HepG2 (cell line): ENCODE measurements around the gene ANKS3. TPM values are rescaled to one million over a fixed set of nuclear protein-coding genes. Genes with fewer than 3 reads are reported as not detected.

ENCODE experiments used
- MEIS2 ChIP-seq: sonication (generic); formaldehyde crosslinking; IDR thresholded peaks from 2 replicates; pipeline ENCODE4 v1.9.0; 2021; ENCODE audit warnings: mild to moderate bottlenecking, missing genetic modification reagents
- NFAT5 ChIP-seq: sonication (generic); formaldehyde crosslinking; IDR thresholded peaks from 2 replicates; pipeline ENCODE4 v1.4.0; 2020; ENCODE audit warnings: missing genetic modification reagents
- NFIC ChIP-seq: IDR thresholded peaks from 2 replicates; pipeline ENCODE4 v1.6.1; 2012; ENCODE audit warnings: mild to moderate bottlenecking, low read length, inconsistent platforms
- ZNF234 ChIP-seq: sonication (generic); formaldehyde crosslinking; conservative IDR thresholded peaks from 2 replicates; pipeline ENCODE4 v1.5.1; 2020; ENCODE audit warnings: mild to moderate bottlenecking, missing genetic modification reagents
- ZNF740 ChIP-seq: sonication (generic); formaldehyde crosslinking; IDR thresholded peaks from 2 replicates; pipeline ENCODE4 v1.4.0; 2020; ENCODE audit warnings: missing genetic modification reagents
- ZNF75D ChIP-seq: sonication (generic); formaldehyde crosslinking; IDR thresholded peaks from 2 replicates; pipeline ENCODE4 v1.8.1; 2023; ENCODE audit warnings: missing genetic modification reagents, mild to moderate bottlenecking, borderline replicate concordance
- ZNF776 ChIP-seq: sonication (generic); formaldehyde crosslinking; IDR thresholded peaks from 2 replicates; pipeline ENCODE4 v1.4.0; 2020; ENCODE audit warnings: mild to moderate bottlenecking, missing genetic modification reagents
- ZSCAN30 ChIP-seq: sonication (generic); formaldehyde crosslinking; IDR thresholded peaks from 2 replicates; pipeline ENCODE4 v1.5.0; 2020; ENCODE audit warnings: mild to moderate bottlenecking, missing genetic modification reagents
- polyA plus RNA-seq, 8 experiments: library from polyadenylated mRNA; depleted of rRNA in 3 of 8; stranded (reverse) in 7 of 8; unstranded in 1 of 8; fragments of >200 nt; fragmentation: Illumina TruSeq in 4 of 8; extraction: Trizol in 4 of 8; gene quantifications; 2 replicates each; pipeline versions ENCODE4 v1.2.1 to v1.2.3, GENCODE V29; 2011 to 2016; ENCODE audit warnings: low read depth in 4 of 8, missing spikeins in 1 of 8, mixed read lengths in 1 of 8; ENCODE audit not compliant: insufficient read depth in 1 of 8
- total RNA-seq, 5 experiments: library from RNA; depleted of rRNA; stranded (reverse); fragments of >200 nt; fragmentation: Illumina TruSeq; extraction: Trizol; gene quantifications; 2 replicates each; pipeline ENCODE4 v1.2.3, GENCODE V29; 2016; ENCODE audit warnings: low read depth in 1 of 5
- TF ChIP-seq, protein P1 (sequence below): sonication (generic); formaldehyde crosslinking; IDR thresholded peaks from 2 replicates; pipeline ENCODE4; 2020; ENCODE audit warnings: missing genetic modification reagents, mild to moderate bottlenecking, borderline replicate concordance
- TF ChIP-seq, protein P2 (sequence below): sonication (generic); formaldehyde crosslinking; IDR thresholded peaks from 2 replicates; pipeline ENCODE4 v1.8.1; 2022; ENCODE audit warnings: mild to moderate bottlenecking, missing genetic modification reagents
- TF ChIP-seq, protein P3 (sequence below): sonication (generic); formaldehyde crosslinking; IDR thresholded peaks from 2 replicates; pipeline ENCODE4 v1.4.0; 2020; ENCODE audit warnings: missing genetic modification reagents

ANKS3 gene
- total and polyA plus RNA-seq, 2 of the 13 experiments (the other 11 are each of a cell fraction or from before 2014, with no cell fraction given) = 11.4 to 15.9 TPM

- TF ChIP-seq, protein P1, sequence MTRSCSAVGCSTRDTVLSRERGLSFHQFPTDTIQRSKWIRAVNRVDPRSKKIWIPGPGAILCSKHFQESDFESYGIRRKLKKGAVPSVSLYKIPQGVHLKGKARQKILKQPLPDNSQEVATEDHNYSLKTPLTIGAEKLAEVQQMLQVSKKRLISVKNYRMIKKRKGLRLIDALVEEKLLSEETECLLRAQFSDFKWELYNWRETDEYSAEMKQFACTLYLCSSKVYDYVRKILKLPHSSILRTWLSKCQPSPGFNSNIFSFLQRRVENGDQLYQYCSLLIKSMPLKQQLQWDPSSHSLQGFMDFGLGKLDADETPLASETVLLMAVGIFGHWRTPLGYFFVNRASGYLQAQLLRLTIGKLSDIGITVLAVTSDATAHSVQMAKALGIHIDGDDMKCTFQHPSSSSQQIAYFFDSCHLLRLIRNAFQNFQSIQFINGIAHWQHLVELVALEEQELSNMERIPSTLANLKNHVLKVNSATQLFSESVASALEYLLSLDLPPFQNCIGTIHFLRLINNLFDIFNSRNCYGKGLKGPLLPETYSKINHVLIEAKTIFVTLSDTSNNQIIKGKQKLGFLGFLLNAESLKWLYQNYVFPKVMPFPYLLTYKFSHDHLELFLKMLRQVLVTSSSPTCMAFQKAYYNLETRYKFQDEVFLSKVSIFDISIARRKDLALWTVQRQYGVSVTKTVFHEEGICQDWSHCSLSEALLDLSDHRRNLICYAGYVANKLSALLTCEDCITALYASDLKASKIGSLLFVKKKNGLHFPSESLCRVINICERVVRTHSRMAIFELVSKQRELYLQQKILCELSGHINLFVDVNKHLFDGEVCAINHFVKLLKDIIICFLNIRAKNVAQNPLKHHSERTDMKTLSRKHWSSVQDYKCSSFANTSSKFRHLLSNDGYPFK = no peak
- no peak for TF ChIP-seq ZNF75D (CRISPR knock-in tag)
- TF ChIP-seq MEIS2 (CRISPR knock-in tag) = no peak
- TF ChIP-seq, protein P2, sequence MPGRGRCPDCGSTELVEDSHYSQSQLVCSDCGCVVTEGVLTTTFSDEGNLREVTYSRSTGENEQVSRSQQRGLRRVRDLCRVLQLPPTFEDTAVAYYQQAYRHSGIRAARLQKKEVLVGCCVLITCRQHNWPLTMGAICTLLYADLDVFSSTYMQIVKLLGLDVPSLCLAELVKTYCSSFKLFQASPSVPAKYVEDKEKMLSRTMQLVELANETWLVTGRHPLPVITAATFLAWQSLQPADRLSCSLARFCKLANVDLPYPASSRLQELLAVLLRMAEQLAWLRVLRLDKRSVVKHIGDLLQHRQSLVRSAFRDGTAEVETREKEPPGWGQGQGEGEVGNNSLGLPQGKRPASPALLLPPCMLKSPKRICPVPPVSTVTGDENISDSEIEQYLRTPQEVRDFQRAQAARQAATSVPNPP = peak; percentile 72; the same call in 1 of the 2 replicates
- 0 out of 2 replicates have a peak, but pooled peaks have one; percentile 10 for TF ChIP-seq ZNF234 (CRISPR knock-in tag)
- TF ChIP-seq ZNF740 (CRISPR knock-in tag) = no peak
- TF ChIP-seq NFAT5 (CRISPR knock-in tag) = no peak
- TF ChIP-seq, protein P3, sequence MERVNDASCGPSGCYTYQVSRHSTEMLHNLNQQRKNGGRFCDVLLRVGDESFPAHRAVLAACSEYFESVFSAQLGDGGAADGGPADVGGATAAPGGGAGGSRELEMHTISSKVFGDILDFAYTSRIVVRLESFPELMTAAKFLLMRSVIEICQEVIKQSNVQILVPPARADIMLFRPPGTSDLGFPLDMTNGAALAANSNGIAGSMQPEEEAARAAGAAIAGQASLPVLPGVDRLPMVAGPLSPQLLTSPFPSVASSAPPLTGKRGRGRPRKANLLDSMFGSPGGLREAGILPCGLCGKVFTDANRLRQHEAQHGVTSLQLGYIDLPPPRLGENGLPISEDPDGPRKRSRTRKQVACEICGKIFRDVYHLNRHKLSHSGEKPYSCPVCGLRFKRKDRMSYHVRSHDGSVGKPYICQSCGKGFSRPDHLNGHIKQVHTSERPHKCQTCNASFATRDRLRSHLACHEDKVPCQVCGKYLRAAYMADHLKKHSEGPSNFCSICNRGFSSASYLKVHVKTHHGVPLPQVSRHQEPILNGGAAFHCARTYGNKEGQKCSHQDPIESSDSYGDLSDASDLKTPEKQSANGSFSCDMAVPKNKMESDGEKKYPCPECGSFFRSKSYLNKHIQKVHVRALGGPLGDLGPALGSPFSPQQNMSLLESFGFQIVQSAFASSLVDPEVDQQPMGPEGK (CRISPR knock-in tag) = no peak
- no peak for TF ChIP-seq ZSCAN30 (CRISPR knock-in tag)
- no peak for TF ChIP-seq NFIC
- 0 out of 2 replicates have a peak, but pooled peaks have one; percentile 73 for TF ChIP-seq ZNF776 (CRISPR knock-in tag)
Observed at GRCh38 chr16:4693296-4693955, 40.6 kb downstream of the ANKS3 start, which contains the start of gene NUDT16L1 (continued).
